RWPE2 (cell line): Measurements from ENCODE around the gene NKAIN2.
A peak's percentile ranks its signal among the peaks of the same experiment; 100 is the strongest.

Experiments
- ATAC-seq: fragments of 200-7000 bp; cut with Tn5 transposase; 3 replicates; pipeline ENCODE4 v1.9.1; 2021; ENCODE audit warnings: low read depth
- DNase-seq: peaks from one replicate; pipeline ENCODE4 v3.0.0-alpha.2; 2020; ENCODE audit warnings: low spot score
- H3K27ac ChIP-seq: fragments of 450-650 bp; 2 replicates; pipeline ENCODE4 v1.5.1; 2017; ENCODE audit warnings: mild to moderate bottlenecking; ENCODE audit not compliant: poor library complexity, severe bottlenecking
- H3K27me3 ChIP-seq: fragments of 250-450 bp; sonication (Bioruptor Pico); 2 replicates; pipeline ENCODE4 v1.5.1; 2021; ENCODE audit warnings: mild to moderate bottlenecking, moderate library complexity; ENCODE audit not compliant: insufficient read depth, poor library complexity, severe bottlenecking
- H3K36me3 ChIP-seq: fragments of 250-450 bp; sonication (Bioruptor Pico); 2 replicates; pipeline ENCODE4 v1.5.1; 2020; ENCODE audit warnings: low read depth, mild to moderate bottlenecking, moderate library complexity
- H3K4me1 ChIP-seq: fragments of 250-450 bp; sonication (Bioruptor Pico); 2 replicates; pipeline ENCODE4 v1.5.1; 2021; ENCODE audit warnings: mild to moderate bottlenecking, moderate library complexity; ENCODE audit not compliant: insufficient read depth, poor library complexity, severe bottlenecking
- H3K4me3 ChIP-seq: fragments of 250-450 bp; sonication (Bioruptor Pico); 2 replicates; pipeline ENCODE4 v1.5.1; 2021; ENCODE audit warnings: mild to moderate bottlenecking, moderate library complexity; ENCODE audit not compliant: severe bottlenecking
- H3K9me3 ChIP-seq: fragments of 250-450 bp; sonication (Bioruptor Pico); 2 replicates; pipeline ENCODE4 v1.5.1; 2021; ENCODE audit warnings: mild to moderate bottlenecking, moderate library complexity; ENCODE audit not compliant: severe bottlenecking
- CTCF ChIP-seq: fragments of 450-650 bp; IDR thresholded peaks from one replicate; pipeline ENCODE4 v1.5.1; 2017; ENCODE audit warnings: mild to moderate bottlenecking, moderate library complexity; ENCODE audit not compliant: poor library complexity, severe bottlenecking

NKAIN2 gene

GRCh38 chr6:124482071-124482491, 678.4 kb downstream of the NKAIN2 start:
- Histone ChIP-seq H3K4me1 (no peaks in the 10 kb centered on the region), H3K27ac (no peak overlapping the region), H3K9me3 (no peaks in the 10 kb centered on the region), H3K36me3 (no peaks in the 10 kb centered on the region), H3K4me3 (no peak overlapping the region), H3K27me3 (no peaks in the 10 kb centered on the region)
- no peak for DNase-seq
- ATAC-seq, result no peak
- TF ChIP-seq CTCF, result no peak

DNA sequence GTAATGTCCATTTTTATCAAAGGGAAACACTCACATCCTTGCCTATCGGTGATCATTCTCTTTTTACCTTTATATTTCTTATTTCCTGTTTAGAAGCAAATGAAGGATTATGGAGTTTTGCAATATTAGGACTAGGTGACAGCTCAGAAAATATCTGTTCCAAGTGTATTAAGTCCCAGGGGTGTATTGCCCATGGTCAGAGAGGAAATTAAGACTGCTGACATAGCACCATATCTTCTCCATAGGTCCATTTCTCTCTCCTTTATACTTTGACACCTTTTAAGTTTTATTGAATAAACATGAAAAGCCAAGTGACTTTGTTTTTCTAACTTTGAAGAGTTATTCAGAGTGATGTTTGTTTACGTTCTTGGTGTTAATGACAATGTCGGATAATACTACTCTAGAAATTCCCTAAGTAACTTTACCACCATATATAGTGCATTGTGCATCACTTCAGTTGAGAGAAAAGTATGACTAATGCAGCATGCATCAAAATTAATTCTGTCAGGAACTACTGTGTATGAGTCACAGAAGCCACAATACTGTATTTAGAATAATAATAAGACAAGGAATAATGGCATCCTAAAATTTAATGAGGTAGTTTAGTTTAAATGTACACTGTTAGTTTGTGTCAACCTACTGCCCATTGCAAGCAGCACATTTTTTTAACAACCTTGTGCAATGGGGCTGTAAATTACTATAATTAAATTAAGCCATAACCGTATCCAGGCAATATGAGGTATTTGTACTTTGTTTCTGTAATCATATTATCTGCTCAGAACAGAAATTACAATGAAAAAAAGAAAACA, 684.2 kb downstream of the NKAIN2 start:
- Histone ChIP-seq H3K4me1 (peaks cover 4% of the 10 kb centered on the region), H3K27me3 (no peaks in the 10 kb centered on the region), H3K4me3 (no peak overlapping the region), H3K9me3 (no peaks in the 10 kb centered on the region), H3K27ac (no peak overlapping the region), H3K36me3 (no peaks in the 10 kb centered on the region)
- ATAC-seq (peak; percentile 100), DNase-seq (no peak)
- TF ChIP-seq CTCF, result no peak

GRCh38 chr6:124490122-124490521, 686.5 kb downstream of the NKAIN2 start:
- Histone ChIP-seq H3K9me3 (no peaks in the 10 kb centered on the region), H3K27me3 (no peaks in the 10 kb centered on the region), H3K4me3 (no peak overlapping the region), H3K27ac (no peak overlapping the region), H3K36me3 (no peaks in the 10 kb centered on the region), H3K4me1 (peaks cover 4% of the 10 kb centered on the region)
- DNase-seq (no peak), ATAC-seq (no peak)
- TF ChIP-seq CTCF, result no peak

DNA sequence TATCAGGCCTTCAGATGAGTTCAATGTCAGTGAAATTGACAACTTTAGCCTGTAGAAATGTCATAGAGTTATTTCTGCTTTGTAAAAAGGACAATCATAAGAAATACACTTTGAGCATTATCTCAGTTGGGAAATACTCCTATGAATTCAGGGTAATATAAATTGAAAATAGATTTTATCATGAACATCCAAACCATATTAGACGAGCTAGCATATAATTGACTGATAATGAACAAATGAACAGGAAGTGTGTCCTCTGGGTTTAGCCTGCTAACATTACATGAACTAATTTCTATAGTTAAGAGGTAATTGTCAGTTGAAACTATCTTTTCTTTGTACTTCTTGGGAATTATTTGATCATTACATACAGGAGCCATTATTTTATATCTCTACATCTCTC, 689.6 kb downstream of the NKAIN2 start:
- DNase-seq (no peak), ATAC-seq (no peak)
- H3K4me3 ChIP-seq, result no peak overlapping the region
- H3K27ac ChIP-seq, result no peak overlapping the region
- no peaks in the 10 kb centered on the region for H3K4me1 ChIP-seq
- H3K27me3 ChIP-seq, result no peaks in the 10 kb centered on the region
- no peaks in the 10 kb centered on the region for H3K36me3 ChIP-seq
- no peaks in the 10 kb centered on the region for H3K9me3 ChIP-seq
- no peak for TF ChIP-seq CTCF
